HG02840 (cell line): ENCODE results near the gene GMEB1.
"Not testable (repeated sequence)": the region's sequence is repeated elsewhere in the genome, so short reads cannot be mapped to it uniquely, and the experiment has no call there.

Experiments
- ATAC-seq: cut with Tn5 transposase; IDR thresholded peaks from one replicate; pipeline ENCODE4 v1.9.1; 2021; ENCODE audit warnings: mild to moderate bottlenecking, moderate library complexity, moderate number of reproducible peaks; ENCODE audit not compliant: unreplicated experiment, low FRiP score

Gene GMEB1

GRCh38 chr1:28668191-28668955, at the start of gene GMEB1:
TSS of gene GMEB1 (plus strand) at chr1:28668784. CDS start at chr1:28683613, 14,829 bp downstream.
- peak; percentile 79 for ATAC-seq

- no peak for ATAC-seq
Observed at GRCh38 chr1:28631713-28632112, 36.9 kb upstream of the GMEB1 start.

GRCh38 chr1:28632560-28632959, 36.0 kb upstream of the GMEB1 start:
- no peak for ATAC-seq

- no peak for ATAC-seq
Observed at GRCh38 chr1:28640766-28641165, 27.8 kb upstream of the GMEB1 start.

GRCh38 chr1:28642056-28642846, 26.3 kb upstream of the GMEB1 start:
- ATAC-seq, result peak; percentile 14

GRCh38 chr1:28642847-28643635, 25.5 kb upstream of the GMEB1 start, which contains the start of gene TAF12:
TSS of gene TAF12 (minus strand) at chr1:28643067. CDS start at chr1:28622081, 20,986 bp downstream.
- peak; percentile 76 for ATAC-seq

- no peak for ATAC-seq
Observed at GRCh38 chr1:28644494-28644893, 24.1 kb upstream of the GMEB1 start.

GRCh38 chr1:28645406-28645805, 23.2 kb upstream of the GMEB1 start:
- not testable (repeated sequence) for ATAC-seq

GRCh38 chr1:28646040-28646439, 22.5 kb upstream of the GMEB1 start:
- ATAC-seq, result no peak

- peak; percentile 55 for ATAC-seq
Observed at GRCh38 chr1:28648008-28648473, 20.5 kb upstream of the GMEB1 start.

- ATAC-seq, result peak; percentile 66
Observed at GRCh38 chr1:28648474-28649198, 19.9 kb upstream of the GMEB1 start, which contains the start of gene RNU11. TSS of gene RNU11 (plus strand) at chr1:28648600.

- ATAC-seq, result not testable (repeated sequence)
Observed at GRCh38 chr1:28653063-28653462, 15.5 kb upstream of the GMEB1 start.

GRCh38 chr1:28653870-28654269, 14.7 kb upstream of the GMEB1 start:
- ATAC-seq, result not testable (repeated sequence)

- not testable (repeated sequence) for ATAC-seq
Observed at GRCh38 chr1:28655448-28656311, 12.9 kb upstream of the GMEB1 start.

- no peak for ATAC-seq
Observed at GRCh38 chr1:28656335-28656734, 12.2 kb upstream of the GMEB1 start.

- no peak for ATAC-seq
Observed at GRCh38 chr1:28663871-28664470, 4.6 kb upstream of the GMEB1 start.

- ATAC-seq, result no peak
Observed at GRCh38 chr1:28666806-28667205, 1.8 kb upstream of the GMEB1 start.

GRCh38 chr1:28668956-28669723, 556 bp downstream of the GMEB1 start:
- peak; percentile 49 for ATAC-seq
